Ascending aorta (tissue), 2 donors: ENCODE results near the gene HSD17B2. TPM values are rescaled to one million over a fixed set of nuclear protein-coding genes. Genes with fewer than 3 reads are reported as not detected.

ENCODE experiments used
- DNase-seq, 2 donors: peaks; one replicate each; pipeline ENCODE4 v3.0.0-alpha.2; 2019; ENCODE audit warnings: low spot score in 2 of 2
- H3K27ac ChIP-seq, 2 donors: fragments of 200-600 bp; sonication (generic); one replicate each; pipeline ENCODE4 v1.5.1; 2016 to 2017; ENCODE audit warnings: mild to moderate bottlenecking in 1 of 2
- H3K27me3 ChIP-seq: fragments of 200-600 bp; sonication (generic); one replicate; pipeline ENCODE4 v1.5.1; 2017
- H3K36me3 ChIP-seq, 2 donors: fragments of 200-600 bp; sonication (generic); one replicate each; pipeline ENCODE4 v1.5.1; 2016
- H3K4me1 ChIP-seq, 2 donors: fragments of 200-600 bp; sonication (generic); one replicate each; pipeline ENCODE4 v1.5.1; 2016 to 2017; ENCODE audit warnings: mild to moderate bottlenecking in 1 of 2
- H3K4me3 ChIP-seq, 2 donors: fragments of 200-600 bp; sonication (generic); one replicate each; pipeline ENCODE4 v1.5.1; 2016 to 2017; ENCODE audit warnings: mild to moderate bottlenecking in 1 of 2
- H3K9me3 ChIP-seq, 2 donors: fragments of 200-600 bp; sonication (generic); one replicate each; pipeline ENCODE4 v1.5.1; 2016
- intact Hi-C: fragments of 100-400 bp; cut with DNase I; formaldehyde crosslinking; loops from one replicate; pipeline ENCODE4 v1.15.1; 2023
- total RNA-seq: library from RNA; depleted of rRNA; stranded (reverse); fragments of >200 nt; gene quantifications from one replicate; pipeline ENCODE4 v1.1.0, GENCODE V29; 2016
- TF ChIP-seq, protein P1 (sequence below), 3 experiments: fragments of 200-600 bp in 2 of 3; fragments of 450-650 bp in 1 of 3; sonication (generic) in 2 of 3; IDR thresholded peaks; one replicate each; pipeline ENCODE4 v1.5.1; 2016 to 2019; ENCODE audit warnings: antibody characterized with exemption in 3 of 3, mild to moderate bottlenecking in 1 of 3, moderate library complexity in 1 of 3

HSD17B2 gene
- total RNA-seq, 1 donor from 2014 or later = not detected

DNA sequence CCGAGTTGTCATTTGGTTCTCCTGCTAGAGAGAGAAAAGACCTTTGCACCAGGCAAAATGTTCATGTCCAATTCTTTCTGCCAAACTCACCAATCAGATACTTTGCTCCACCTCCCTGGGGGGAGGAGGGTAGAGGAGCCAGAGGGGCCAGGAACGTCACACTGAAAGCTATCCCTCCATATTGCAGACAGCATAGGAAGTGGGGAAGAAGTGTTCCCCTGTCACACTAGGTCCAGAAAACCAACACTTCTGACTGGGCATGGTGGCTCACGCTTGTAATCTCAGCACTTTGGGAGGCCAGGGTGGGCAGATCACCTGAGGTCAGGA, 9.5 kb downstream of the HSD17B2 start:
- no peaks in the 10 kb centered on the region for H3K27me3 ChIP-seq
- no peak overlapping the region for H3K27ac ChIP-seq
- H3K9me3 ChIP-seq = no peaks in the 10 kb centered on the region
- intact Hi-C loops = no loop called here
- no peaks in the 10 kb centered on the region for H3K4me1 ChIP-seq
- TF ChIP-seq, protein P1, sequence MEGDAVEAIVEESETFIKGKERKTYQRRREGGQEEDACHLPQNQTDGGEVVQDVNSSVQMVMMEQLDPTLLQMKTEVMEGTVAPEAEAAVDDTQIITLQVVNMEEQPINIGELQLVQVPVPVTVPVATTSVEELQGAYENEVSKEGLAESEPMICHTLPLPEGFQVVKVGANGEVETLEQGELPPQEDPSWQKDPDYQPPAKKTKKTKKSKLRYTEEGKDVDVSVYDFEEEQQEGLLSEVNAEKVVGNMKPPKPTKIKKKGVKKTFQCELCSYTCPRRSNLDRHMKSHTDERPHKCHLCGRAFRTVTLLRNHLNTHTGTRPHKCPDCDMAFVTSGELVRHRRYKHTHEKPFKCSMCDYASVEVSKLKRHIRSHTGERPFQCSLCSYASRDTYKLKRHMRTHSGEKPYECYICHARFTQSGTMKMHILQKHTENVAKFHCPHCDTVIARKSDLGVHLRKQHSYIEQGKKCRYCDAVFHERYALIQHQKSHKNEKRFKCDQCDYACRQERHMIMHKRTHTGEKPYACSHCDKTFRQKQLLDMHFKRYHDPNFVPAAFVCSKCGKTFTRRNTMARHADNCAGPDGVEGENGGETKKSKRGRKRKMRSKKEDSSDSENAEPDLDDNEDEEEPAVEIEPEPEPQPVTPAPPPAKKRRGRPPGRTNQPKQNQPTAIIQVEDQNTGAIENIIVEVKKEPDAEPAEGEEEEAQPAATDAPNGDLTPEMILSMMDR (IDR thresholded peaks at IDR 0.05) = no peak
- no peak overlapping the region for H3K4me3 ChIP-seq
- H3K36me3 ChIP-seq = no peaks in the 10 kb centered on the region
- DNase-seq = no peak

DNA sequence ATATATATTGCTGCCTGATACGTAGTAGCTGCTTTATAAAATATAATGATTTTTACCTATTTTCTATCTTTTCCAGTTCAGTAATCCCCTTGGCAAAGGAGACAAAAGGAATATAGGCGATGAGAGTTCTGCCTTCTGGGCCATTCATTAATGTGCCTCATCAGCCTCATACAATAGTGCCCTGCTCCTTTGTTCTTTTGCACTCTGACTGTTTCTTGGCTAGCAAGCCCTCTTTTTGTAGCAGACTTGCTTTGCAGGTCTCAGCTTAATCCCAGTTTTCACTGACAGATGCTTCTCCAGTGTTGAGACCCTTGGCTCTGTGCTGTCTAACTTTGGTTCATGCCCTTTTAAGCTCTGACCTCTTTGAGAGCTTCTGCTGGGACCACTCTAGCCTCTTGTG, 10.4 kb downstream of the HSD17B2 start:
- Histone ChIP-seq H3K9me3 (no peaks in the 10 kb centered on the region), H3K27ac (no peak overlapping the region), H3K4me1 (no peaks in the 10 kb centered on the region), H3K4me3 (no peak overlapping the region), H3K27me3 (no peaks in the 10 kb centered on the region), H3K36me3 (no peaks in the 10 kb centered on the region)
- TF ChIP-seq, protein P1 (IDR thresholded peaks at IDR 0.05) = no peak
- no peak for DNase-seq
- intact Hi-C loops = no loop called here

DNA sequence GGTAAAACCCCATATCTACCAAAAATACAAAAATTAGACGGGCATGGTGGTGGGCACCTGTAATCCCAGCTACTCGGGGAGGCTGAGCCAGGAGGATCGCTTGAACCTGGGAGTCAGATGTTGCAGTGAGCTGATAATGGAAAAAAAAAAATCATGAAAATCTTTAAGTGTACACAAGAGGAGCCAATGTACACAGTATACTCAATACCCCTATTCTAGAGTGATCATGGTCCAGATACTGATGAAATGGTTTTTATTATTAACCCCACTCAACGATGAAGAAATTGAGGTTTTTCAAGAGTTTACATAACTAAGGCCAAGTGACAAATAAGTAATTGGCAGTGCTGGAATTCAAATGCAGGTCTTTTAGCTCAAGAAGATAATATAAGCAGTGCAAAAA, 11.5 kb downstream of the HSD17B2 start:
- H3K4me1 ChIP-seq = no peaks in the 10 kb centered on the region
- intact Hi-C loops = no loop called here
- H3K9me3 ChIP-seq = no peaks in the 10 kb centered on the region
- TF ChIP-seq, protein P1 (IDR thresholded peaks at IDR 0.05) = no peak
- DNase-seq = no peak
- H3K27ac ChIP-seq = no peak overlapping the region
- no peaks in the 10 kb centered on the region for H3K27me3 ChIP-seq
- no peaks in the 10 kb centered on the region for H3K36me3 ChIP-seq
- H3K4me3 ChIP-seq = no peak overlapping the region

DNA sequence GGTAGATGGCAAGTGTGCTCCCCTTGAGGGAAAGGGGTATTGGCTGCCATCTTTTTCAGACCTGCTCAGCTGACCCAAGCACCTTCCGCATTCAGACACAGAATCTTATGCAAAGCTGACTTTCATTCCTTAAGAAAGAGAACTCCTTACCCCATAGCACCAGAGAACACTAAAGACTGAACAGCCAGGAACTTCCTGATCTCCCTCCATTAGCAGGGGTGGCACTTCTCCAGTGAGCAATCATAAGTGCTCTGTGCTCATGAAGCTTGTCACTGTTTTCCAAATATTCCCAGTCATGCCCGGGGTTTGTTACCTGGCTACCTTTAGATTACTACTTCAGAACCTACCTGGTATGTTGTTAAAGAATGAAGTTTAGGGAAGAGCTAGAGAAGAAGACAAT, 11.9 kb downstream of the HSD17B2 start:
- Histone ChIP-seq H3K27me3 (no peaks in the 10 kb centered on the region), H3K4me1 (no peaks in the 10 kb centered on the region), H3K9me3 (no peaks in the 10 kb centered on the region), H3K36me3 (no peaks in the 10 kb centered on the region), H3K27ac (no peak overlapping the region), H3K4me3 (no peak overlapping the region)
- TF ChIP-seq, protein P1 (IDR thresholded peaks at IDR 0.05) = no peak
- no peak for DNase-seq
- intact Hi-C loops = no loop called here

DNA sequence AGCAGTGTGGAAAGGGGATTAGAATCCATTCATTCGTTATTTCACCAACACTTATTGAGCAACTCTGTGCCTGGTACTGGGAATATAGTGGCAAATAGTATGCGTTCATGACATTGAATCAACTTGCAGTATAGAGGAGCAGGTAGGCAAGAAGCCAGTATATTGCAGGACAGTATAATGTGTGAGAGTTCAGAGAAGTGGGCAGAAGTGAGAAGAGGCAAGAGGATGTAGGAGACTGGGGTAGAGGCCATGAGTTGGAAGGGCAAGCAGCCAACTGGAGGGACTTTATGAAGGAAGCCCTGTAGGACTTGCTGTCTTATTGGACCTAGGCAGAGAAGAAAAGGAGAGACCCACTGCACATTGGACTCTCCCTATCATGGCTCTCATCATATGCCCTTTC, 12.3 kb downstream of the HSD17B2 start:
- no peaks in the 10 kb centered on the region for H3K36me3 ChIP-seq
- H3K27ac ChIP-seq = no peak overlapping the region
- TF ChIP-seq, protein P1 (IDR thresholded peaks at IDR 0.05) = no peak
- H3K4me3 ChIP-seq = no peak overlapping the region
- no peaks in the 10 kb centered on the region for H3K9me3 ChIP-seq
- no peaks in the 10 kb centered on the region for H3K4me1 ChIP-seq
- intact Hi-C loops = no loop called here
- no peak for DNase-seq
- H3K27me3 ChIP-seq = no peaks in the 10 kb centered on the region

DNA sequence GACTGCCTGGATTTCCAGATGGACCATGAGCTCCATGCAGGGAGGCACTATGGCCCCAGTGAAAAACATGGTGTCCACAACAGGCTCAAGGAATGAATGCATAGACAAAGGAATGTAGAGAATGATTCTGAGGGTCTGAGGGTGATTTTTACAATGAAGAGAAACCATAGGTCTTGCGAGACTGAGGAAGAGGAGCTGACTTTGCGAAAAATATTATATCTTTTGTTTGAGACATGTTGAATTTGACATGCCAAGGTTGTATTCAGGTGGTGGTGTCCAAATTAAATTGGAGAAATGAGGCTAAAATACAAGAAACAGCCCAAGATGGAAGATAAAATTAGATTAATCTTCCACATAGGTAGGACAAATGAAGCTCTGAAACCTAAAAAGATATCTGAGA, 12.7 kb downstream of the HSD17B2 start:
- H3K9me3 ChIP-seq = no peaks in the 10 kb centered on the region
- no peak overlapping the region for H3K4me3 ChIP-seq
- TF ChIP-seq, protein P1 (IDR thresholded peaks at IDR 0.05) = no peak
- DNase-seq = no peak
- no peak overlapping the region for H3K27ac ChIP-seq
- no peaks in the 10 kb centered on the region for H3K36me3 ChIP-seq
- intact Hi-C loops = no loop called here
- no peaks in the 10 kb centered on the region for H3K4me1 ChIP-seq
- H3K27me3 ChIP-seq = no peaks in the 10 kb centered on the region
